Measurements from ENCODE around the gene FOLR3.
"Not testable (repeated sequence)": the region's sequence is repeated elsewhere in the genome, so short reads cannot be mapped to it uniquely, and the experiment has no call there.

Gene FOLR3

DNA sequence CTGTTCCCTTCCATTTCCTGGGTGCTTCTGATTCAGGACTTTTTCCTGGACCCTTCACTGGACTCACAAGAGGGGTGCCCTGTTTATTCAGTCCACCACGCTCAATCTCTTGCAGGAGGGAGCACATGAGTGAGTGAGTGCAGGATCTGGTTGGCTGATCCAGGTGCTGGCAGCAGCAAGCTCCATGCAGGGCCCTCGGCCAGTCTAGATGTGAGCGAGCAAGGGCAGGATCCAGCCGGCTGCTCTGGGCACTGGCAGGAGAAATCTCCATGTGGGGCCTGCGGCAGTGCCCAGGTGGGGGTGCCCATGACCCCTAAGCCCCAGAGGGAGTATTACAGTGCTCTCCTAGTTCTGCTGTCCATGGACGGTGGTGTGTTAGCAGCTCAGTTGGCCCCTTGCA, 11.5 kb upstream of the FOLR3 start:
- DNase-seq: no peak

DNA sequence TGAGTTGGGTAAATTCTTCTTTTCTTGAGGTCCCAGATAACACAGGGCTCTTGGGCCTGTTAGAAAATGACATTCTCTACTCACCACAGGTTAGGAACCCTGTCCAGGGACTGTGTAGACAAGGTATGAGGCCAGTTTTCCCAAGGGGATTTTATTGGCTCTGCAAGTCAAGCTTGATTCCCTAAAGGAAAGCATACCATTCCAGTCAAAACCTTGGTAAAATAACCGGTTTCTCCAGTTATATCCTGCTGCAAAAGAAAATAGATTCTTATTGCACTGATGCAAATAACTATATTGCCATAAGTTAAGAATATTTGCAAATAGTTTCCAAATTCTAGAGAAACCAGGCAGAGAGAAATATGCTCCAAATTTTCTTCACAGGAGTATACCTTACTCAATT, 9.6 kb upstream of the FOLR3 start:
- no peak for DNase-seq

DNA sequence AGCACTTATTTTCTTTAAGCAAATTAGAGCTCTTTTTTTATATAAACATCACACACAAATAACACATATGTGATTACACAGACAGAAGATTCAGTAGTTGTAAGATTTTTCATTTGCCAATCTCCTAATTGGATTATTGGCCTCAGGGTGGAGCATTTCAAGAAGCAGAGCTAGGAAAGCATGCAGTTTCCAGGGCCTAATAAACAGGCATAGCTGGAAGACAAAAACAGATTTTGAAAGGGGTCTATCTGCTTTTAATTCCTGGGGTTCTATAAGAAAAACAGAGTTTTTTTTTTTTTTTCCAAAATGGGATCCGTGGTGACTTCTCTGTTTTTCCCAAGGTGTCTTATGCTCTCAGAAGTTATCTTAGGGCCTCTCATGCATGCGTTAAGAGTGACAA, 7.6 kb upstream of the FOLR3 start:
- no peak for DNase-seq

DNA sequence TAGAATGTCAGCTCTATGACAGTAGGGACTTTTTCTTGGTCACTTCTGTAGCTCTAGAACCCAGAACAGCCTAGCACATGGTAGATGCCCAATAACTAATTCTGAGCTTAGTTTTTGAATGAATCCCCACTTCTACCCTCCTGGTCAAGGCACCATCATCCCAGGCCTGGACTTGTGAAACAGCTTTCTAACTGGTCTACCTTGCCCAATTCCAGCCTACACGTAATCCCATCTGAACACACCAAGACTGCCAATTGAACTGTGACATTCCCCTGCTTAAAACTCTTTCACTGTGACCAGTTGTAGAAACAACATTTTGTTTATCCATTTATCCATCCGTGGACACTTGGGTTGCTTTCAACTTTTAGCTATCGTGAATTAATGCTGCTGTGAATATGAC, 6.1 kb upstream of the FOLR3 start:
- no peak for DNase-seq

DNA sequence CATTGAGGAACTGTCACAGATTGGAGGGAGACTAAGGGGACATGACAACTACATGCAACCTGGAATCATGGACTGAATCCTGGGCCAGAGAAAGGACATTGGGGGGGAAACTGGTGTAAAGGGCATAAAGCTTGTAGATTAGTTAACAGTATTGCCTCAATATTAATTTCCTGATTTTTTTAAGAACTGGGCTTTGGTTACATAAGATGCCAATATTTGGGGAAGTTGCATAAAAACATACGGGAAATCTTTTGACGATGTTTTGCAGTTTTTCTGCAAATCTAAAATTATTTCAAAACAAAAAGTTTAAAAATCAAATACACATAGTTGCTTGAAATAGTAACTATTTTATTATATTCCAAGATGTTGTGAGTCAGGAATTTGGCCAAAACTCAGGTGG, 2.9 kb upstream of the FOLR3 start:
- DNase-seq: no peak

- DNase-seq: no peak
These were observed 562 bp downstream of the FOLR3 start for GRCh38 chr11:72135891-72136683.

DNA sequence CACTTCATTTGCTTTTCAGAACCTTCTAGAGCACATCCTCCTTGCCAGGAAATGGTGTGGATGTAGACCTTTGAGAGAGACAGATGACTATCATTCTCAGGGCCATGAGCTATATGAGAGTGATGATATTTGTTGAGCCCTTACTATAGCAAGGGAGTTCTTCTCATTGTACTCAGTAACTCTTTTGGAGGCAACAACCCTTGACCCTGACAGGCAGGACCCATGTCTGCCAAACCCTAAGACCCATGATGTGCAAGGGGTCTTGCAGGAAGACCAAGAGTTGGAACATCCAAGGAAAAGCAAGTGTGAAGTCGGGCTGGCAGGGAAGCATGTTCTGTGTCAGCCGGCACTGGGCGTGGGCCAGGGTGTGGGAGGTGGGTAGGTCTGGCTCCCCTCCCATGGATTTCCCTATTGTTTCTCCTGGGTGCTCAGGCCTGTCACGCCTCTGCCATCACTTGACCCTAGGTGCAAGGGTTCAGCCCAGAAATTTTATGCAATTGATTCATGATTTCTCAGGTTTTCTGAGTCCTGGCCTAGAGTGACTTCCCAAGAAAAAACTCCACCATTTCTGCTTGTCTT, 1.2 kb downstream of the FOLR3 start:
- no peak for DNase-seq

- no peak for DNase-seq
These were observed 3.4 kb downstream of the FOLR3 start for GRCh38 chr11:72138821-72139390.

DNA sequence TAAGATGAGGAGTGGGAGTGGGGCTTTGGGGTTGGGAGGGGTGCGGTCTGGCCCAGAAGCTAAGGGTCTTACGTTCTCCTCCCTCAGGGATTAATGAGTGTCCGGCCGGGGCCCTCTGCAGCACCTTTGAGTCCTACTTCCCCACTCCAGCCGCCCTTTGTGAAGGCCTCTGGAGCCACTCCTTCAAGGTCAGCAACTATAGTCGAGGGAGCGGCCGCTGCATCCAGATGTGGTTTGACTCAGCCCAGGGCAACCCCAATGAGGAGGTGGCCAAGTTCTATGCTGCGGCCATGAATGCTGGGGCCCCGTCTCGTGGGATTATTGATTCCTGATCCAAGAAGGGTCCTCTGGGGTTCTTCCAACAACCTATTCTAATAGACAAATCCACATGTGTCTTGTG, 4.0 kb downstream of the FOLR3 start:
- DNase-seq: no peak

GRCh38 chr11:72140661-72141060, 5.1 kb downstream of the FOLR3 start:
- no peak for DNase-seq

GRCh38 chr11:72141066-72141465, 5.5 kb downstream of the FOLR3 start:
- DNase-seq: no peak

- not testable (repeated sequence) for DNase-seq
These were observed 6.6 kb downstream of the FOLR3 start for GRCh38 chr11:72142086-72142485.

DNA sequence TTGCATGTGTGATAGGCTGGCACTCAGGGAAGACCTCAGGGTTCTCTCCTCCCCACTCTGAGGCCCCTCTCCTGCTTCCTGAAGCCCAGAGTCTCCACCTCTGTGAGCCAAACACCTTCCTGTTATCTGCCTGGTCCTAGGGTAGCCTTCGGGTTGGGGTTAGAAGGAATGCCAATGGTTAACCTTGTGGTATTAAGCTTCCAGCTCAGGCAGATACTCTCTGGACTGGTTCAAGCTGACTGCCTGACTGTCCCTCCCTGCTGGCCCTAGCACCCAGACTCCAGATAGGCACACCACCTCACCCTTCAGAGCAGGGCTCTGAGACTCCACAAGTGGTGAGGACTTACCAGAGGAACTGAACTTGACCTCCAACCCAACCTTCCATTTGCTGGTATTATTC, 7.0 kb downstream of the FOLR3 start:
- not testable (repeated sequence) for DNase-seq

DNA sequence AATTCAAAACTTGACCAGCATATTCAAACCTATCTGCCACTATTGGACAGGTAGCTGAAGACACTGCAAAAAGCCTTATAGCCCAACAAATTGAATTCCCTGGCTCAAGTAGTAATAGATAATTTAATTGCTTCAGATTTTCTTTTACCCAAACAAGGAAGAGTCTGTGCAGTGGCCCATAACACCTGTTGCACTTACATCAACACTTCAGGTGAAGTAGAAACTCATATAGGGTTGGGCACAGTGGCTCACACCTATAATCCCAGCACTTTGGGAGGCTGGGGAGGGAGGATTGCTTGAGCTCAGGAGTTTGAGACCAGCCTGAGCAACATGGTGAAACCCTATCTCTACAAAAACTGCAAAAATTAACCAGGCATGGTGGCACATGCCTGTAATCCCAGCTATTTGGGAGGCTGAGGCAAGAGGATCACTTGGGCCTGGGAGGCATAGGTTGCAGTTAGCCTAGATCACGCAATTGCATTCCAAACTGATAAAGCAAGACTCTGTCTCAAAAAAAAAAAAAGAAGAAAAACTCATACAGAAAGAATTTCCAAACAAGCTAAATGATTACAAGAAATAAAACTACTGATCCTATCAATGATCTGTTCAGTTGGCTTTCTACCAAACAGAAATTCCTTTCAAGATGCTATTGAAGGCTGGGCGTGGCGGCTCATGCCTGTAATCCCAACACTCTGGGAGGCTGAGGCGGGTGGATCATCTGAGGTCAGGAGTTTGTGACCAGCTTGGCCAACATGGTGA, 9.5 kb downstream of the FOLR3 start:
- no peak for DNase-seq

- no peak for DNase-seq
These were observed 11.1 kb downstream of the FOLR3 start for GRCh38 chr11:72146625-72147024.

DNA sequence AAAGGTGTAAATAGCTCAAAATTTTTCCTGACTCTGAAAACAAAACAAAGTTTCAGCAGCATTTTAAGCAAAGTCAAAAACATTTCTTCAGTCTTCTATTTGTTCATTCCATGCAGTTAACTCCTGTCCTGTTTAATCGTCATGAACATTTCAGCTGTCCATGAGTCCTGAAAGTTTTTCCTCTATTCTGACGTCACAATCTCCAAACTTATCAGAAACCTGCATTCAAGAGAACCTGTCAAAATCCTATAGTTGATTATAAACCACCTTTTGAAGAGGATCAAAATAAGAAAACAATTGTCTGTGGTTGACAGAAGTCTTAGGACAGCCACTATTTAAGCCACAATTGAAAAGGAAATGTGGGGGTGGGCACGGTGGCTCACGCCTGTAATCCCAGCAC, 15.4 kb downstream of the FOLR3 start:
- no peak for DNase-seq

DNA sequence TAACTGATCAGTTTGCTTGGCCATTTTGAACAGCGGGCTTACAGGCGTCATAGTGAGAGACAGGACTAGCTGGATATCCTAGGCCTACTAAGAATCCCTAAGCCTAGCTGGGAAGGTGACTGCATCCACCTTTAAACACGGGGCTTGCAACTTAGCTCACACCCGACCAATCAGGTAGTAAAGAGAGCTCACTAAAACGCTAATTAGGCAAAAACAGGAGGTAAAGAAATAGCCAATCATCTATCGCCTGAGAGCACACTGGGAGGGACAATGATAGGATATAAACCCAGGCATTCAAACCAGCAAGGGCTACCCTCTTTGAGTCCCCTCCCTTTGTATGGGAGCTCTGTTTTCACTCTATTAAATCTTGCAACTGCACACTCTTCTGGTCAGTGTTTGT, 18.3 kb downstream of the FOLR3 start:
- not testable (repeated sequence) for DNase-seq

DNA sequence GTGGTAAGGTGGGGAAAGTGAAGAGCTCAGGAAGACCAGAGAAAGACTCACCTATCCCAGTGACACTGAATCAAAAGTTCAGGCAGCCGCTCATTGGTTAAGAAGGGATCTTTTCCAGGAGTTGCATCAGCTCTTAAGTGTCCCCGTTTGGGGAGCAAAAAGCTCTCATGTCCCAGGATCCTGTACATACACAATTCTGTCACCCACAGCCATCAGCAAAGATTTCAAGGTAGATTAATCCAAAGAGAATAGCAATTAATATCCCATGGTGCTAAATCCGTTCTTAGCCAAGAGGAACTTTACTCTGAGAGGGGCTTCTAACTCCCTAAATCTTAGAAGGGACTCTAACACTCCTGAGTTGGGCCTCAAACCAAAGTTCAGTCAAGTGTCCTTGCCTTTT, 19.3 kb downstream of the FOLR3 start:
- no peak for DNase-seq

GRCh38 chr11:72155751-72156150, 20.2 kb downstream of the FOLR3 start:
- no peak for DNase-seq

DNA sequence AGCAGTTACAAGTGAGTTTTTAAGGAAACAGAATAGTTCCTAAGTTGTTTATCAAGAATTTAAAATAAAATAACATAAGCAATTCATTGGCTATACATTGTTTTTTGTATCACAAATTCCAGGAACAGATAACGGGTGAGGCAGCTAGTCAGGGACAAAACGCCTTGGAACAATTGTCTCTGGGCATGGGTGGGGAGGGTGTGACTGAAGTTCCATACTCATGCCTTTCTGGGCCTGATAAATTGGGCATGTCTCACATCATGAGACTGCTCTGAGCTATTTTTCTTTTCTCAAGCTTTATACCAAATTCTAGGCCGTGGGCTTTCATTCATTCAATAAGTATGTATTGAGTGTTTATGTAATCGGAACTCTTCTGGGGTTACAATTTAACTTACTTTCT, 21.6 kb downstream of the FOLR3 start:
- DNase-seq: no peak

- no peak for DNase-seq
These were observed 24.8 kb downstream of the FOLR3 start for GRCh38 chr11:72160319-72160718.

DNA sequence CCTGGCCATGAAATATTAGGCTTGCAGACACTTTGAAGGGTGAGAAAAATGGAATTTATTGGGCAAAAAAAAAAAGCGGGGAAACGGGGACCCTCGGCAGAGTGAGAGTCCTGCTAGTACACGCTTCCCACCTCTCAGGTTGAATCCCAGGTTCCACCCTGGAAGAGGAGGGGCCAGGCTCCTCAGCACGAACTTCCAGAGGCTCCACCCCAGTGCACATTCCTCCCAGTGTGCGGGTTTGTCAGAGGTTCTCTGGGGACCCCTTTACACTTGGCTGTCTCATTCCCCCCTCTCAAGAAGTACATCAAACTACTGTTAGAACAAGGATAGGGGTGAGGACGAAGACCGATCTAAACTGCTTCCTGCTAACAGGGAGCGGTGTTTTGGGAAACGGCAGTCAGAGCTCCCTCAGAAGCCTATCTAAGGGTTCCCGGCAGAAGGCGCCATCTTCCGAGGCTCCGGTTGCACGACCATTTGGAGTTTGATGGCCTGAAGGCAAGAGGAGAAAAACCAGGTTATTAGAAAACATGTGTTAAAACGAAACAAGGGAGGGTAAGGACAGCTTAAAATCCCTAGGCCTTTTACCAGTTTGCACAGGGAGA, 27.5 kb downstream of the FOLR3 start:
- no peak for DNase-seq

GRCh38 chr11:72164187-72164586, 28.7 kb downstream of the FOLR3 start:
- not testable (repeated sequence) for DNase-seq
